ENCODE data around the gene RABGAP1L. TPM values are rescaled to one million over a fixed set of nuclear protein-coding genes. Genes with fewer than 3 reads are reported as not detected.

RABGAP1L gene
- total RNA-seq, 1 experiment from 2014 or later = 76.9 TPM

GRCh38 chr1:175037416-175037815 is 878.1 kb downstream of the RABGAP1L start (continued):
- TF ChIP-seq ATF2 (CRISPR knock-in tag; IDR thresholded peaks at IDR 0.05; ENCODE audit: borderline replicate concordance, low read depth) (no peak), CREB1 (CRISPR knock-in tag; IDR thresholded peaks at IDR 0.05) (no peak), KAT7 (CRISPR knock-in tag; IDR thresholded peaks at IDR 0.05; ENCODE audit: borderline replicate concordance) (no peak)

- DNase-seq (ENCODE audit: low spot score) (no peak), ATAC-seq (no peak)
- H3K36me3 Mint-ChIP-seq = no peaks in the 10 kb centered on the region
- H3K9me3 Mint-ChIP-seq = no peaks in the 10 kb centered on the region
- H3K4me1 Mint-ChIP-seq = peaks cover 27% of the 10 kb centered on the region
- ChIA-PET CTCF (interaction anchor here (1.1 to 4.9 kb wide), 3 partner anchors 11 to 85 kb away, joined by 3 to 19 read pairs (median 5); no protein-coding TSS in a partner anchor), POLR2A (no interaction called here)
- H3K4me3 Mint-ChIP-seq = no peak overlapping the region
- TF ChIP-seq GRHL2 (CRISPR knock-in tag; IDR thresholded peaks at IDR 0.05; ENCODE audit: insufficient replicate concordance, severe bottlenecking) (no peak), EMX1 (CRISPR knock-in tag; IDR thresholded peaks at IDR 0.05) (no peak), IRF2 (CRISPR knock-in tag; IDR thresholded peaks at IDR 0.05; ENCODE audit: borderline replicate concordance, low read depth) (no peak), ZNF263 (CRISPR knock-in tag; IDR thresholded peaks at IDR 0.05; ENCODE audit: low read depth) (no peak), PRRX2 (CRISPR knock-in tag; IDR thresholded peaks at IDR 0.05) (no peak), IRF1 (CRISPR knock-in tag; IDR thresholded peaks at IDR 0.05) (no peak), FOXK1 (CRISPR knock-in tag; IDR thresholded peaks at IDR 0.05) (no peak), RORB (CRISPR knock-in tag; IDR thresholded peaks at IDR 0.05) (no peak), TP53 (CRISPR knock-in tag; IDR thresholded peaks at IDR 0.05) (no peak), JAZF1 (CRISPR knock-in tag; IDR thresholded peaks at IDR 0.05) (no peak)
- no peaks in the 10 kb centered on the region for H3K27me3 Mint-ChIP-seq (ENCODE audit: low read depth)
- no peak overlapping the region for H3K27ac Mint-ChIP-seq
Measured at GRCh38 chr1:175040324-175040879, 881.1 kb downstream of the RABGAP1L start.

GRCh38 chr1:175042650-175043049 is 883.3 kb downstream of the RABGAP1L start:
- POLR2A ChIA-PET = no interaction called here
- Mint-ChIP-seq H3K27ac (no peak overlapping the region), H3K4me3 (no peak overlapping the region), H3K4me1 (peaks cover 9% of the 10 kb centered on the region), H3K27me3 (ENCODE audit: low read depth) (no peaks in the 10 kb centered on the region), H3K36me3 (no peaks in the 10 kb centered on the region), H3K9me3 (peaks cover 4% of the 10 kb centered on the region; the same call in 1 of the 2 replicates)
- CTCF ChIA-PET = interaction anchor here (4.9 kb wide), 1 partner anchor 83 kb away, joined by 19 read pairs; no protein-coding TSS in a partner anchor
- DNase-seq (ENCODE audit: low spot score) (no peak), ATAC-seq (no peak)
- TF ChIP-seq ZNF263 (CRISPR knock-in tag; IDR thresholded peaks at IDR 0.05; ENCODE audit: low read depth) (no peak), EMX1 (CRISPR knock-in tag; IDR thresholded peaks at IDR 0.05) (no peak), NFATC4 (CRISPR knock-in tag; IDR thresholded peaks at IDR 0.05) (no peak), ZNF121 (CRISPR knock-in tag; IDR thresholded peaks at IDR 0.05) (no peak), RORB (CRISPR knock-in tag; IDR thresholded peaks at IDR 0.05) (no peak), PRRX2 (CRISPR knock-in tag; IDR thresholded peaks at IDR 0.05) (no peak), CBFB (CRISPR knock-in tag; IDR thresholded peaks at IDR 0.05; ENCODE audit: low read depth) (no peak), ETV6 (CRISPR knock-in tag; IDR thresholded peaks at IDR 0.05) (no peak), ZNF512 (CRISPR knock-in tag; IDR thresholded peaks at IDR 0.05; ENCODE audit: borderline replicate concordance) (no peak), E2F5 (CRISPR knock-in tag; IDR thresholded peaks at IDR 0.05) (no peak), JAZF1 (CRISPR knock-in tag; IDR thresholded peaks at IDR 0.05) (no peak), ATF3 (CRISPR knock-in tag; conservative IDR thresholded peaks at IDR 0.05) (no peak), AR (CRISPR knock-in tag; IDR thresholded peaks at IDR 0.05) (no peak), ATF1 (CRISPR knock-in tag; IDR thresholded peaks at IDR 0.05) (no peak), GABPB1 (CRISPR knock-in tag; IDR thresholded peaks at IDR 0.05) (no peak), TP53 (CRISPR knock-in tag; IDR thresholded peaks at IDR 0.05) (no peak)
